ENCODE results near the gene ABL1.

The ABL1 gene

DNA sequence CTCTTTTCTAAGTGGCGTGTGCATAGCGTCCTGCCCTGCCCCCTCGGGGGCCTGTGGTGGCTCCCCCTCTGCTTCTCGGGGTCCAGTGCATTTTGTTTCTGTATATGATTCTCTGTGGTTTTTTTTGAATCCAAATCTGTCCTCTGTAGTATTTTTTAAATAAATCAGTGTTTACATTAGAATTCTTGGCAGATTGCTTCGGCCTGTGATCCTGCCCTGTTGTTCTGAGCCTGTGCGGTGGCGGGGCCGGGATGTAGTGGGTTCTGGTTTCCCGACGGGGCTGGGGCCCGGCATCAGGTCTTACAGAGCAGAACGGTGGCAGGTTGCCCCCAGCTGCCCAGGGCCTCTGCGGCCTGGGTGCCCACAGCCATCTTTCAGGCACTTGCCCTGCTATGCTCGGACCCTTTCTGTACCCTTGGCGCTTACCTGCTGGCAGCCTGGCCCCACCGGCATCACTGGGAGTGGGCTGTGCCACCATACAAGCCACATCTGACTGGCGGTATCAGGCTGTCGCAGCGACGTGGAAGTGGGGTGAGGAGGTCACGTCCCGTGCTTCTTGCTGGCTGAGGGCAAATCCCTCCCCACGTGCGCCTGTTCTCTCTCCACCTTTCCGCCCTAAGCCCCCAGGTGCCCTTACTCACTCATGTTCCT, 52.6 kb downstream of the ABL1 start:
- no peak for DNase-seq (ENCODE audit: low read depth in 2 of 2)
- no peak overlapping the region for H3K4me3 ChIP-seq (replicated peaks in 1 of 2; ENCODE audit: low read depth in 2 of 2, low read length in 2 of 2)
- TF ChIP-seq, protein P1, sequence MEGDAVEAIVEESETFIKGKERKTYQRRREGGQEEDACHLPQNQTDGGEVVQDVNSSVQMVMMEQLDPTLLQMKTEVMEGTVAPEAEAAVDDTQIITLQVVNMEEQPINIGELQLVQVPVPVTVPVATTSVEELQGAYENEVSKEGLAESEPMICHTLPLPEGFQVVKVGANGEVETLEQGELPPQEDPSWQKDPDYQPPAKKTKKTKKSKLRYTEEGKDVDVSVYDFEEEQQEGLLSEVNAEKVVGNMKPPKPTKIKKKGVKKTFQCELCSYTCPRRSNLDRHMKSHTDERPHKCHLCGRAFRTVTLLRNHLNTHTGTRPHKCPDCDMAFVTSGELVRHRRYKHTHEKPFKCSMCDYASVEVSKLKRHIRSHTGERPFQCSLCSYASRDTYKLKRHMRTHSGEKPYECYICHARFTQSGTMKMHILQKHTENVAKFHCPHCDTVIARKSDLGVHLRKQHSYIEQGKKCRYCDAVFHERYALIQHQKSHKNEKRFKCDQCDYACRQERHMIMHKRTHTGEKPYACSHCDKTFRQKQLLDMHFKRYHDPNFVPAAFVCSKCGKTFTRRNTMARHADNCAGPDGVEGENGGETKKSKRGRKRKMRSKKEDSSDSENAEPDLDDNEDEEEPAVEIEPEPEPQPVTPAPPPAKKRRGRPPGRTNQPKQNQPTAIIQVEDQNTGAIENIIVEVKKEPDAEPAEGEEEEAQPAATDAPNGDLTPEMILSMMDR (IDR thresholded peaks at IDR 0.05; ENCODE audit: low read depth, low read length): no peak

DNA sequence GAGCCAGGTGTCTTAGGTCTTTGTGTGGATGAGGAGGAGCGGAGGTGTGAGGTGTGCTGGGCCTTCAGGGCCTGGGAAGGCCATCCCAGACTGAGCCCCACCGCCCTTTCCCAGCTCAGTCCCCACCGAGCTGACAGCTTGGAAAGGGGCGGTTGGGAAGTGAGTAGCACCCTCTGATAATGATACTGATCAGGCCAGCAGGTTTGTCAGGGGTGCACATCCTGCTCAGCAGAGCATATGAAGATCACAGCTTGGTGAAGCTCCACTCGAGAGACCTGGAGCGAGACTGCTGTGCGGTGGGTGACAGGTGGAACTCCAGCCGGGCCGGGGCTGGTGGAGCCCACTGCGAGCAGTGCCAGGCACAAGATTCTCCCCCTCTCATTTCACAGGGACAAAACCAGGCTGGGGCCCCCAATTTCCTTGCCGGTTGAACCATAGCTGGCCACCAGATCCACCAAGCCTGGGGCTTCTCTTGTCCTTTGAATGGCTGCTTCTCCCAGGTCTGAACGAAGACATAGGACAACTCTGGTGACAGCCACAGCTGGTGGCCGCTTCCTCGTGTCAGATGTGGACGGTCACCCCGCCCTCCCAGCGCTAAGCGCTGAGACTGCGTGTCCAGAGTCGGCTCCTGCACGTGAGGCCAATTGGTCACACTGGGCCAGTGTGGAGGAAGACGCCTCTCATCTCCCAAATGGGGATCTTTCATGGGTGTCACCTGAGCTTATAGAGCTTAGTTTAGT, 53.3 kb downstream of the ABL1 start:
- TF ChIP-seq, protein P1 (IDR thresholded peaks at IDR 0.05; ENCODE audit: low read depth, low read length): no peak
- H3K4me3 ChIP-seq (replicated peaks in 1 of 2; ENCODE audit: low read depth in 2 of 2, low read length in 2 of 2): no peak overlapping the region
- DNase-seq (ENCODE audit: low read depth in 2 of 2): no peak

DNA sequence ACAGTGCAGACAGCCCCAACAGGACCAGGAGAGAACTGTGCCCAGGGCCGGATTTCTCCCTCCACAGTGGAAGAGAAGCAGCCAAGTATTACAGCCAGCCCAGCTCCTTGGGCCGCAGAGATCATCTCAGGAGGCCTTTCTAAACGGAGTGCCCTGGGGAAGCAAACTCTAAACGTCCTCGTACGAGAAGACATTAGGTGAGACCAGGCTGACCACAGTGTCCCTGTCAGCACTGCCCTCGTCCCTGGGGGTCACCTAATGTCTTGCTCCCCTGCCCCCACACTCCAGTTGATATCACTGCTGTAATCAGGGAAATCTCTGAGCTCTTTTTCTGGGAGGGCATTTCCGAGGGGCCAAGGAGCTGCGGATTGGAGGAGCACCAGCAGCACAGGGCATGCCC, 55.1 kb downstream of the ABL1 start:
- TF ChIP-seq, protein P1 (IDR thresholded peaks at IDR 0.05; ENCODE audit: low read depth, low read length): no peak
- no peak for DNase-seq (ENCODE audit: low read depth in 2 of 2)
- no peak overlapping the region for H3K4me3 ChIP-seq (replicated peaks in 1 of 2; ENCODE audit: low read depth in 2 of 2, low read length in 2 of 2)

DNA sequence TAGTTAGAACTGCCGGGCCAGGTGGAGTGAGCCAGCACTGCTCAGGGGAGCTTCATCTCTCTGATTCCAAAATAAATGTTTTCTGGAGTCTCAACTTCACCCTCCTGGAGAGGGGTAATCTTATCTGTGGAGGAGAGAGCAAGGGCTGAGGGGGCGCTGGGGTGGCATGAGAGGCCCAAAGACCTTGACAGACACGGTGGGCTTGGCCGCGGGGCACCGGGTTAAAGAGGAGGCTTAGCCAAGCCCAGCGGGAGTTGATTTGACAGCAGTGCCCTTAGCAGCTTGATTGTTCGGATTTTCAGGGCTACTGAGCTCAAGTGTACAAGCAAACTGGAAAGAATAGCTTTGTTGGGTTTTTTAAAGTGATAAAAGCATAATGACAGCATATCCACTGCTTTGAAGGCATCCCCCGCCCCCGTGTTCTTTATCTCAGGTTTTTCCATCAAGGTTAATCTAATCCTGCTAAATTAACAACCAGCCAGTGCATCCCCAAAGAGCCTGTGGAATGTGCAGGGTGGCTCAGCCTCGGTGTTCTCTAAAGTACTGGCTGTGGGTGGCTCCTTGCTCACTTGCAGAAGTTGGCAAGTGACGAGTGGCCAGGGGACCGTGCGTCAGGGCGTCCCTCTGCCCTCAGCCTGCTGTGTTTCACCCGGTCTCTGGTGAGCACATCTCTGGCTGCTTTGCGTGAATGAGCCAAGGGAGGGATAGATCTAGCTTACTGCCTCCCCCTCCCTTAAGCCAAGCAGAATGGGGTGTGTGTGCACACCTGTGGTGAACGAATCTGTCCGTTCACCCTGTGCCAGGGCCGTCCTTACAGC, 56.0 kb downstream of the ABL1 start:
- TF ChIP-seq, protein P1 (IDR thresholded peaks at IDR 0.05; ENCODE audit: low read depth, low read length): no peak
- DNase-seq (ENCODE audit: low read depth in 2 of 2): no peak
- H3K4me3 ChIP-seq (replicated peaks in 1 of 2; ENCODE audit: low read depth in 2 of 2, low read length in 2 of 2): no peak overlapping the region

DNA sequence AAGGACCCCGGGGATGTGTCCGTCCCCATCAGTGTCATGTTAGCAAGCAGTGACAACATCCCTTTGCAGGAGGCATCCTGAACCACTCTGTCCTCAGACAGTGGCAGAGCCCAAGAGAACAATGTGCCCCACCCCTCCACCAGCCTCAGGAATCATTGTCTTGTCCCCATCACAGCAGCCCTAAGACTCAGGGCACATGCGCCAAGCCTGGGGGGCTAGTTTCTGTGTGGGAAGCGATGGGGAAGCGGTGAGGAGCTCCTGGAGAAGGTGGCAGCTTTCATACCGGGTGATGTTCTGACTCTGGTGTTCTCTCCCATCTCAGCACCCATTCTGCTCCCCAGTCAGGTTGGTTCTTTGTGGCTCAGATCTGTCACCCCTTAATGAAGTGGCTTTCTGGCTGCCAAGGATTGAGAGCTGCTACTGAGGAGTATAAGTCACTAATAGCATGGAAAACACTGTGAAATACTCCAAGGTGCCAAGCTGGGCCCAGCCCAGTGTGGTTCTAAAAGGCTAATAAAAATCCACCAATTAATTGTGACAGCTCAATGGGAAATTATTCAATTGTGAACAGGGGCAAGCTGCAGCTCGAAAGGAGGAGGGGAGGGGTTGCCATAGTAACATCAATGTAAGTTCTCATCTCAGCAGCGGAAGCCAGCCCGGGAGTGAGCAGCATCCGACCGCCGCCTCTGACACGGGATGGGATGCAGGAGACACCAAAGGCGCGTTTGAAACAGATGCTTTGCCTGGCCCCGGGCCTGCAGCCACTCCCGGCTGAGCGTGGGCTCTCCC, 56.8 kb downstream of the ABL1 start:
- no peak for DNase-seq (ENCODE audit: low read depth in 2 of 2)
- TF ChIP-seq, protein P1 (IDR thresholded peaks at IDR 0.05; ENCODE audit: low read depth, low read length): no peak
- no peak overlapping the region for H3K4me3 ChIP-seq (replicated peaks in 1 of 2; ENCODE audit: low read depth in 2 of 2, low read length in 2 of 2)
